K562 (cell line): Measurements from ENCODE around the gene EFCAB9. TPM values are rescaled to one million over a fixed set of nuclear protein-coding genes. Genes with fewer than 3 reads are reported as not detected.

Experiments
- CBX3 ChIP-seq, 2 experiments: IDR thresholded peaks; 1 replicate in 1 of 2; 2 replicates in 1 of 2; pipeline ENCODE4 v1.6.1; 2012; ENCODE audit warnings: inconsistent platforms in 2 of 2, low read length in 2 of 2, borderline replicate concordance in 1 of 2, control low read depth in 1 of 2
- CBX5 ChIP-seq: IDR thresholded peaks from 2 replicates; pipeline ENCODE4 v1.6.1; 2014; ENCODE audit warnings: low read depth, borderline replicate concordance
- FOSL1 ChIP-seq: fragments of 200-800 bp; sonication (Bioruptor generic); conservative IDR thresholded peaks from 2 replicates; pipeline ENCODE4 v1.6.1; 2016; ENCODE audit warnings: missing genetic modification characterization, missing compliant biosample characterization
- KLF16 ChIP-seq: IDR thresholded peaks from 2 replicates; pipeline ENCODE4 v1.6.1; 2016; ENCODE audit warnings: antibody characterized with exemption
- MYNN ChIP-seq, 2 experiments: sonication (generic); formaldehyde crosslinking in 1 of 2; IDR thresholded peaks; 2 replicates each; pipeline versions ENCODE4 v1.5.0 to v1.6.1; 2016 to 2020; ENCODE audit warnings: antibody characterized with exemption in 1 of 2, missing genetic modification reagents in 1 of 2
- polyA plus RNA-seq, 8 experiments: library from polyadenylated mRNA; depleted of rRNA in 4 of 8; stranded (reverse) in 5 of 8; unstranded in 3 of 8; fragments of >200 nt; fragmentation: Nextera tagmentation in 2 of 8; fragmentation: Illumina TruSeq in 1 of 8; extraction: Ambion mirVana in 2 of 8; extraction: Trizol in 1 of 8; gene quantifications; 2 replicates each; pipeline versions ENCODE4 v1.2.1 to v1.2.3, GENCODE V29; 2011 to 2014; ENCODE audit warnings: inconsistent platforms in 1 of 8, missing spikeins in 1 of 8
- total RNA-seq, 7 experiments: library from RNA; depleted of rRNA in 6 of 7; stranded (reverse); fragments of >200 nt in 6 of 7; fragmentation: Illumina TruSeq in 2 of 7; extraction: Trizol in 2 of 7; gene quantifications; 2 replicates each; pipeline versions ENCODE4 v1.2.1 to v1.2.3, GENCODE V29; 2011 to 2021; ENCODE audit warnings: low replicate concordance in 1 of 7
- TF ChIP-seq, protein P1 (sequence below): fragments of 250-450 bp; sonication (Bioruptor Pico); IDR thresholded peaks from 2 replicates; pipeline ENCODE4 v1.5.0; 2021
- TF ChIP-seq, protein P2 (sequence below): fragments of 450-650 bp; IDR thresholded peaks from 2 replicates; pipeline ENCODE4 v1.6.1; 2014; ENCODE audit warnings: low read depth, mild to moderate bottlenecking, moderate library complexity, borderline replicate concordance
- TF ChIP-seq, protein P3 (sequence below), 3 experiments: fragments of 200-800 bp in 1 of 3; sonication (Bioruptor generic) in 1 of 3; sonication (generic) in 1 of 3; formaldehyde crosslinking in 1 of 3; IDR thresholded peaks; 2 replicates each; pipeline versions ENCODE4 v1.6.1 to v1.8.0; 2016 to 2022; ENCODE audit warnings: mild to moderate bottlenecking in 2 of 3, missing compliant biosample characterization in 2 of 3, missing genetic modification characterization in 2 of 3, missing genetic modification reagents in 1 of 3
- TF ChIP-seq, protein P4 (sequence below): fragments of 450-650 bp; formaldehyde crosslinking; IDR thresholded peaks from 2 replicates; pipeline ENCODE4 v1.4.0; 2022; ENCODE audit warnings: mild to moderate bottlenecking, moderate library complexity
- TF ChIP-seq, protein P5 (sequence below): fragments of 450-650 bp; IDR thresholded peaks from 2 replicates; pipeline ENCODE4 v1.6.1; 2016; ENCODE audit warnings: low read depth, mild to moderate bottlenecking, moderate library complexity

EFCAB9 gene
- total and polyA plus RNA-seq, 9 of the 15 experiments (the other 6 are each of a cell fraction or from before 2014, with no cell fraction given) = not detected

DNA sequence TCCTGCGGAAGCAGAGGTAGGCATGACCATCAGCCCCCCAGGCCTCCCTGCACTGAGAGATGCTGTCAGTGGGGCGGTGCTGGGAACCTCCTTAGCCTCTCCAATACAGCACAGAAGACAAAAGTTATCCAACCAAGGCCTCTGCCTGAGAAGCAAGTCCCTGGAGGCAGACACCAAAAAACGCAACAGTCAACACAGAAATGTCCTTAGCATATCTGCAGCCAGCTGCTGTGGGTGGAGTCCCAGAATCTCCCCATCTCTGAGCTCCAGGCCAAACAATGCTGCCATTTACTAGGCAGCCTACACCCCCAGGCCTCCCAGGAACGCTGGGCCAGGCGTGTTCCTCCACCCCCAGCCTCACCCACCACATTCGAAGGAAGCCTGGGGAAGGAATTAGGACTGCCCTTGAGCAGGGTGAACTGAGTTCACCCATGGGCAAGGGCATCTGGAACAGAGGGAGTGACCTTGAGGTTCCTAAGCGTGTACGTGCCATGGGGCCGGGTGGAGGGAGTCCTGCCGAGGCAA lies 49.6 kb upstream of the EFCAB9 start (continued):
- TF ChIP-seq, protein P1, sequence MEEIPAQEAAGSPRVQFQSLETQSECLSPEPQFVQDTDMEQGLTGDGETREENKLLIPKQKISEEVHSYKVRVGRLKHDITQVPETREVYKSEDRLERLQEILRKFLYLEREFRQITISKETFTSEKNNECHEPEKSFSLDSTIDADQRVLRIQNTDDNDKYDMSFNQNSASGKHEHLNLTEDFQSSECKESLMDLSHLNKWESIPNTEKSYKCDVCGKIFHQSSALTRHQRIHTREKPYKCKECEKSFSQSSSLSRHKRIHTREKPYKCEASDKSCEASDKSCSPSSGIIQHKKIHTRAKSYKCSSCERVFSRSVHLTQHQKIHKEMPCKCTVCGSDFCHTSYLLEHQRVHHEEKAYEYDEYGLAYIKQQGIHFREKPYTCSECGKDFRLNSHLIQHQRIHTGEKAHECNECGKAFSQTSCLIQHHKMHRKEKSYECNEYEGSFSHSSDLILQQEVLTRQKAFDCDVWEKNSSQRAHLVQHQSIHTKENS = no peak
- TF ChIP-seq MYNN (IDR thresholded peaks at IDR 0.05) = 0 out of 2 replicates have a peak, but pooled peaks have one; percentile 26
- TF ChIP-seq MYNN (CRISPR knock-in tag; IDR thresholded peaks at IDR 0.05) = no peak
- TF ChIP-seq, protein P2, sequence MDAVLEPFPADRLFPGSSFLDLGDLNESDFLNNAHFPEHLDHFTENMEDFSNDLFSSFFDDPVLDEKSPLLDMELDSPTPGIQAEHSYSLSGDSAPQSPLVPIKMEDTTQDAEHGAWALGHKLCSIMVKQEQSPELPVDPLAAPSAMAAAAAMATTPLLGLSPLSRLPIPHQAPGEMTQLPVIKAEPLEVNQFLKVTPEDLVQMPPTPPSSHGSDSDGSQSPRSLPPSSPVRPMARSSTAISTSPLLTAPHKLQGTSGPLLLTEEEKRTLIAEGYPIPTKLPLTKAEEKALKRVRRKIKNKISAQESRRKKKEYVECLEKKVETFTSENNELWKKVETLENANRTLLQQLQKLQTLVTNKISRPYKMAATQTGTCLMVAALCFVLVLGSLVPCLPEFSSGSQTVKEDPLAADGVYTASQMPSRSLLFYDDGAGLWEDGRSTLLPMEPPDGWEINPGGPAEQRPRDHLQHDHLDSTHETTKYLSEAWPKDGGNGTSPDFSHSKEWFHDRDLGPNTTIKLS = no peak
- no peak for TF ChIP-seq CBX5
- TF ChIP-seq, protein P3, sequence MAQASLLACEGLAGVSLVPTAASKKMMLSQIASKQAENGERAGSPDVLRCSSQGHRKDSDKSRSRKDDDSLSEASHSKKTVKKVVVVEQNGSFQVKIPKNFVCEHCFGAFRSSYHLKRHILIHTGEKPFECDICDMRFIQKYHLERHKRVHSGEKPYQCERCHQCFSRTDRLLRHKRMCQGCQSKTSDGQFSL (CRISPR knock-in tag; IDR thresholded peaks at IDR 0.05) = no peak
- TF ChIP-seq, protein P3 (tag; IDR thresholded peaks at IDR 0.05) = no peak
- TF ChIP-seq CBX3 (IDR thresholded peaks at IDR 0.05; ENCODE audit: borderline replicate concordance in 1 of 2, low read length in 2 of 2) = peak in 1 of 2 experiments; percentile 37; a peak in 1 of 3 replicates
- TF ChIP-seq, protein P4, sequence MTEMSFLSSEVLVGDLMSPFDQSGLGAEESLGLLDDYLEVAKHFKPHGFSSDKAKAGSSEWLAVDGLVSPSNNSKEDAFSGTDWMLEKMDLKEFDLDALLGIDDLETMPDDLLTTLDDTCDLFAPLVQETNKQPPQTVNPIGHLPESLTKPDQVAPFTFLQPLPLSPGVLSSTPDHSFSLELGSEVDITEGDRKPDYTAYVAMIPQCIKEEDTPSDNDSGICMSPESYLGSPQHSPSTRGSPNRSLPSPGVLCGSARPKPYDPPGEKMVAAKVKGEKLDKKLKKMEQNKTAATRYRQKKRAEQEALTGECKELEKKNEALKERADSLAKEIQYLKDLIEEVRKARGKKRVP (CRISPR knock-in tag) = no peak
- no peak for TF ChIP-seq FOSL1 (tag)
- TF ChIP-seq KLF16 = peak; percentile 26; the same call in 1 of the 2 replicates
- TF ChIP-seq, protein P5, sequence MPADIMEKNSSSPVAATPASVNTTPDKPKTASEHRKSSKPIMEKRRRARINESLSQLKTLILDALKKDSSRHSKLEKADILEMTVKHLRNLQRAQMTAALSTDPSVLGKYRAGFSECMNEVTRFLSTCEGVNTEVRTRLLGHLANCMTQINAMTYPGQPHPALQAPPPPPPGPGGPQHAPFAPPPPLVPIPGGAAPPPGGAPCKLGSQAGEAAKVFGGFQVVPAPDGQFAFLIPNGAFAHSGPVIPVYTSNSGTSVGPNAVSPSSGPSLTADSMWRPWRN = no peak
